ENCODE data around the gene DIAPH2. TPM values are rescaled to one million over a fixed set of nuclear protein-coding genes. Genes with fewer than 3 reads are reported as not detected.

DIAPH2 gene
- total RNA-seq, 6 experiments from 2014 or later, result 10.1 to 13.5 (median 11.6) TPM

- Mint-ChIP-seq H3K27ac (no peak overlapping the region), H3K36me3 (ENCODE audit: low read depth) (no peaks in the 10 kb centered on the region), H3K4me1 (ENCODE audit: low read depth) (no peaks in the 10 kb centered on the region), H3K9me3 (no peaks in the 10 kb centered on the region), H3K27me3 (ENCODE audit: insufficient read depth) (no peaks in the 10 kb centered on the region), H3K4me3 (no peak overlapping the region)
- TF ChIP-seq CTCF (IDR thresholded peaks at IDR 0.05), result no peak
- no peak for DNase-seq
These were observed 76.9 kb downstream of the DIAPH2 start for GRCh38 chrX:96761566-96761965.

- Mint-ChIP-seq H3K27ac (no peak overlapping the region), H3K36me3 (ENCODE audit: low read depth) (no peaks in the 10 kb centered on the region), H3K4me3 (no peak overlapping the region), H3K27me3 (ENCODE audit: insufficient read depth) (no peaks in the 10 kb centered on the region), H3K4me1 (ENCODE audit: low read depth) (no peaks in the 10 kb centered on the region; the same call in 1 of the 2 replicates), H3K9me3 (no peaks in the 10 kb centered on the region)
- TF ChIP-seq CTCF (IDR thresholded peaks at IDR 0.05), result no peak
- no peak for DNase-seq
These were observed 79.0 kb downstream of the DIAPH2 start for GRCh38 chrX:96763608-96764007.

- H3K36me3 Mint-ChIP-seq (ENCODE audit: low read depth), result no peaks in the 10 kb centered on the region
- no peak for DNase-seq
- no peak overlapping the region for H3K27ac Mint-ChIP-seq
- H3K27me3 Mint-ChIP-seq (ENCODE audit: insufficient read depth), result no peaks in the 10 kb centered on the region
- no peak for TF ChIP-seq CTCF (IDR thresholded peaks at IDR 0.05)
- no peaks in the 10 kb centered on the region for H3K9me3 Mint-ChIP-seq
- no peak overlapping the region for H3K4me3 Mint-ChIP-seq
- H3K4me1 Mint-ChIP-seq (ENCODE audit: low read depth), result peaks cover 8% of the 10 kb centered on the region; the same call in 1 of the 2 replicates
These were observed 80.2 kb downstream of the DIAPH2 start for GRCh38 chrX:96764864-96765263.

GRCh38 chrX:96770315-96770714, 85.7 kb downstream of the DIAPH2 start:
- no peaks in the 10 kb centered on the region for H3K27me3 Mint-ChIP-seq (ENCODE audit: insufficient read depth)
- H3K9me3 Mint-ChIP-seq, result no peaks in the 10 kb centered on the region
- H3K4me1 Mint-ChIP-seq (ENCODE audit: low read depth), result peaks cover 8% of the 10 kb centered on the region; the same call in 1 of the 2 replicates
- no peaks in the 10 kb centered on the region for H3K36me3 Mint-ChIP-seq (ENCODE audit: low read depth)
- H3K4me3 Mint-ChIP-seq, result no peak overlapping the region
- peak; percentile 73 for TF ChIP-seq CTCF (IDR thresholded peaks at IDR 0.05)
- no peak overlapping the region for H3K27ac Mint-ChIP-seq
- DNase-seq, result peak; percentile 0

- Mint-ChIP-seq H3K27me3 (ENCODE audit: insufficient read depth) (no peaks in the 10 kb centered on the region), H3K9me3 (no peaks in the 10 kb centered on the region), H3K4me3 (no peak overlapping the region), H3K27ac (no peak overlapping the region), H3K36me3 (ENCODE audit: low read depth) (no peaks in the 10 kb centered on the region), H3K4me1 (ENCODE audit: low read depth) (peaks cover 8% of the 10 kb centered on the region; the same call in 1 of the 2 replicates)
- DNase-seq, result no peak
- no peak for TF ChIP-seq CTCF (IDR thresholded peaks at IDR 0.05)
These were observed 86.8 kb downstream of the DIAPH2 start for GRCh38 chrX:96771486-96771885.

GRCh38 chrX:96774116-96774515, 89.5 kb downstream of the DIAPH2 start:
- no peaks in the 10 kb centered on the region for H3K27me3 Mint-ChIP-seq (ENCODE audit: insufficient read depth)
- H3K9me3 Mint-ChIP-seq, result no peaks in the 10 kb centered on the region
- H3K4me3 Mint-ChIP-seq, result no peak overlapping the region
- H3K27ac Mint-ChIP-seq, result no peak overlapping the region
- DNase-seq, result no peak
- H3K36me3 Mint-ChIP-seq (ENCODE audit: low read depth), result no peaks in the 10 kb centered on the region
- H3K4me1 Mint-ChIP-seq (ENCODE audit: low read depth), result peaks cover 5% of the 10 kb centered on the region; the same call in 1 of the 2 replicates
- TF ChIP-seq CTCF (IDR thresholded peaks at IDR 0.05), result no peak
